K562 (cell line): ENCODE measurements around the gene REX1BD. TPM values are rescaled to one million over a fixed set of nuclear protein-coding genes. Genes with fewer than 3 reads are reported as not detected.

Experiments
- ATAC-seq: fragments of 200-7000 bp; cut with Tn5 transposase; 3 replicates; pipeline ENCODE4 v1.9.1; 2020; ENCODE audit warnings: moderate library complexity
- BruUV-seq: library from RNA; stranded (reverse); fragments of 400-500 nt; replicated peaks from 2 replicates; lab custom pipeline; 2021; lab: Mats Ljungman, UMichigan
- CTCF ChIA-PET: fragments of 300-600 bp; formaldehyde crosslinking; extraction: SDS; loops from one replicate; lab custom pipeline; 2021; ENCODE audit warnings: low intra/inter-chr PET ratio; lab: Yijun Ruan, JAX
- POLR2A ChIA-PET: fragments of 300-600, 350-650 bp; sonication (Branson Sonifier 250); formaldehyde crosslinking; extraction: SDS; loops from one replicate; lab custom pipeline; 2021; ENCODE audit warnings: antibody characterized with exemption, inconsistent platforms; lab: Yijun Ruan, JAX
- DNase-seq, 4 experiments: peaks; one replicate each; pipeline versions ENCODE4 v3.0.0 to v3.0.0-alpha.2; 2011 to 2018; ENCODE audit warnings: low spot score in 3 of 4, mixed read lengths in 3 of 4; ENCODE audit errors: extremely low read depth in 1 of 4
- FAIRE-seq: peaks from 2 replicates; lab custom pipeline; 2011; peaks lifted over from hg19 to GRCh38; lab: Jason Lieb, UNC
- H2AFZ ChIP-seq: 2 replicates; pipeline ENCODE4 v1.6.0; 2011; ENCODE audit warnings: low read depth, low read length, control low read depth, inconsistent platforms
- H3K27ac ChIP-seq: fragments of 200-600 bp; 3 replicates; pipeline ENCODE4 v1.8.0; 2011; ENCODE audit warnings: low read depth, mild to moderate bottlenecking, control low read depth, inconsistent platforms, low read length, moderate library complexity, mixed read lengths; ENCODE audit errors: extremely low read depth
- H3K27me3 ChIP-seq, 2 experiments: fragments of 300-600 bp in 1 of 2; 2 replicates in 1 of 2; 3 replicates in 1 of 2; pipeline versions ENCODE4 v1.6.0 to v1.8.0; 2011; ENCODE audit warnings: inconsistent platforms in 2 of 2, low read length in 2 of 2, mild to moderate bottlenecking in 1 of 2, mixed read lengths in 1 of 2, moderate library complexity in 1 of 2; ENCODE audit not compliant: control insufficient read depth in 2 of 2, insufficient read depth in 2 of 2
- H3K36me3 ChIP-seq: fragments of 300-600 bp; 3 replicates; pipeline ENCODE4 v1.8.0; 2011; ENCODE audit warnings: mild to moderate bottlenecking, low read length, inconsistent platforms; ENCODE audit not compliant: control insufficient read depth, insufficient read depth
- H3K4me1 ChIP-seq, 2 experiments: fragments of 200-600 bp in 1 of 2; replicated peaks in 1 of 2; 2 replicates in 1 of 2; 3 replicates in 1 of 2; pipeline versions ENCODE4 v1.5.1 to v1.8.0; 2011; ENCODE audit warnings: inconsistent platforms in 2 of 2, low read length in 2 of 2, mild to moderate bottlenecking in 1 of 2, mixed read lengths in 1 of 2, moderate library complexity in 1 of 2; ENCODE audit not compliant: control insufficient read depth in 2 of 2, insufficient read depth in 2 of 2
- H3K4me2 ChIP-seq: 2 replicates; pipeline ENCODE4 v1.6.1; 2011; ENCODE audit warnings: low read length, control low read depth, inconsistent platforms, mixed read lengths; ENCODE audit not compliant: insufficient read depth
- H3K4me3 ChIP-seq: fragments of 200-600 bp; sonication (generic), shearing (Covaris generic); 2 replicates; pipeline ENCODE4 v1.5.1; 2016; ENCODE audit warnings: control low read depth, inconsistent platforms
- H3K79me2 ChIP-seq: fragments of 200-600 bp; 3 replicates; pipeline ENCODE4 v1.8.0; 2011; ENCODE audit warnings: low read length, inconsistent platforms; ENCODE audit not compliant: control insufficient read depth, insufficient read depth
- H3K9ac ChIP-seq, 2 experiments: 2 replicates each; pipeline versions ENCODE4 v1.6.0 to v1.6.1; 2011; ENCODE audit warnings: low read depth in 2 of 2, low read length in 2 of 2, control low read depth in 1 of 2, inconsistent platforms in 1 of 2, mild to moderate bottlenecking in 1 of 2, mixed read lengths in 1 of 2; ENCODE audit not compliant: insufficient read depth in 1 of 2
- H3K9me1 ChIP-seq: one replicate; pipeline ENCODE4 v1.6.0; 2011; ENCODE audit warnings: inconsistent platforms, mild to moderate bottlenecking, low read length, moderate library complexity; ENCODE audit not compliant: control insufficient read depth, insufficient read depth
- H3K9me3 ChIP-seq: replicated peaks from 2 replicates; pipeline ENCODE4 v1.5.1; 2011; ENCODE audit warnings: low read depth, low read length, inconsistent platforms; ENCODE audit not compliant: control insufficient read depth, insufficient read depth
- H4K20me1 ChIP-seq: replicated peaks from 2 replicates; pipeline ENCODE4 v1.6.1; 2011; ENCODE audit warnings: low read length, inconsistent platforms, mixed read lengths; ENCODE audit not compliant: control insufficient read depth, insufficient read depth
- ADNP ChIP-seq: fragments of 200-800 bp; sonication (Bioruptor generic); IDR thresholded peaks from 2 replicates; pipeline ENCODE4 v1.6.1; 2016; ENCODE audit warnings: missing genetic modification characterization, missing compliant biosample characterization
- EWSR1 ChIP-seq: fragments of 450-650 bp; IDR thresholded peaks from 2 replicates; pipeline ENCODE4 v1.6.1; 2018; ENCODE audit warnings: borderline replicate concordance, mild to moderate bottlenecking, low read depth, moderate library complexity; ENCODE audit not compliant: partially characterized antibody
- FOXJ2 ChIP-seq: fragments of 200-800 bp; sonication (Bioruptor generic); IDR thresholded peaks from 2 replicates; pipeline ENCODE4 v1.6.1; 2016; ENCODE audit warnings: missing genetic modification characterization, missing compliant biosample characterization
- POLR2B ChIP-seq: fragments of 450-650 bp; IDR thresholded peaks from 2 replicates; pipeline ENCODE4 v1.6.1; 2018; ENCODE audit warnings: low read depth; ENCODE audit not compliant: partially characterized antibody
- RBFOX2 ChIP-seq: fragments of 200-400 bp; formaldehyde crosslinking; IDR thresholded peaks from 2 replicates; pipeline ENCODE4 v1.6.1; 2017; ENCODE audit warnings: low read depth, mild to moderate bottlenecking, low read length, moderate library complexity
- TARDBP ChIP-seq: fragments of 450-650 bp; IDR thresholded peaks from 2 replicates; pipeline ENCODE4 v1.6.1; 2016
- WGBS: fragments of 100-300 bp; shearing (Covaris generic); methylation state at CpG from one replicate; pipeline ENCODE4 v1.1.6; 2016; ENCODE audit warnings: low coverage, mixed read lengths; ENCODE audit not compliant: insufficient coverage; ENCODE audit errors: missing lambda C conversion rate; 5-methylcytosine and 5-hydroxymethylcytosine counted together
- in situ Hi-C: fragments of 300-500 bp; cut with MboI; formaldehyde crosslinking; loops from 4 replicates; pipeline ENCODE4 v1.15.0; 2018; ENCODE audit warnings: inconsistent platforms, mixed read lengths
- intact Hi-C: fragments of 100-400 bp; cut with micrococcal nuclease; formaldehyde crosslinking; loops from 2 replicates; pipeline ENCODE4 v1.14.2; 2022
- polyA plus RNA-seq, 8 experiments: library from polyadenylated mRNA; depleted of rRNA in 4 of 8; stranded (reverse) in 5 of 8; unstranded in 3 of 8; fragments of >200 nt; fragmentation: Nextera tagmentation in 2 of 8; fragmentation: Illumina TruSeq in 1 of 8; extraction: Ambion mirVana in 2 of 8; extraction: Trizol in 1 of 8; gene quantifications; 2 replicates each; pipeline versions ENCODE4 v1.2.1 to v1.2.3, GENCODE V29; 2011 to 2014; ENCODE audit warnings: inconsistent platforms in 1 of 8, missing spikeins in 1 of 8
- total RNA-seq, 7 experiments: library from RNA; depleted of rRNA in 6 of 7; stranded (reverse); fragments of >200 nt in 6 of 7; fragmentation: Illumina TruSeq in 2 of 7; extraction: Trizol in 2 of 7; gene quantifications; 2 replicates each; pipeline versions ENCODE4 v1.2.1 to v1.2.3, GENCODE V29; 2011 to 2021; ENCODE audit warnings: low replicate concordance in 1 of 7

REX1BD gene
- total and polyA plus RNA-seq, 9 of the 15 experiments (the other 6 are each of a cell fraction or from before 2014, with no cell fraction given), result 1.9 to 136 (median 13.8) TPM

DNA sequence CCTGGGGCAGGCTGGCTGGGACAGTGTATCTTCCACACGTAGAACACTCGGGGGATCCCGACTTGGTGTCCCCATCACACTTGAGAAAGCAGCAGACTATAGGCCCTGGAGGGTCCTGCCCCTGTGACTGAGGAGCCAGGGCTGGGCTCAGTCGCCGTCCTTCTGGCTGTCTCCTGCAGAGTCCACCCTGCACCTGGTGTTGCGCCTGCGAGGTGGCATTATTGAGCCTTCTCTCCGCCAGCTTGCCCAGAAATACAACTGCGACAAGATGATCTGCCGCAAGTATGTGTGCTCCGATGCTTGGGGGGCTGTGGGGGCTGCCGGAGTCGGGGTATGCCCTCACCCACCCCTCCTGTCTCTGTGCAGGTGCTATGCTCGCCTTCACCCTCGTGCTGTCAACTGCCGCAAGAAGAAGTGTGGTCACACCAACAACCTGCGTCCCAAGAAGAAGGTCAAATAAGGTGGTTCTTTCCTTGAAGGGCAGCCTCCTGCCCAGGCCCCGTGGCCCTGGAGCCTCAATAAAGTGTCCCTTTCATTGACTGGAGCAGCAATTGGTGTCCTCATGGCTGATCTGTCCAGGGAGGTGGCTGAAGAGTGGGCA, 13.8 kb upstream of the REX1BD start:
- WGBS, result 97% methylated on average over 17 of the region's 18 CpGs
- H3K4me3 ChIP-seq, result no peak overlapping the region
- H3K9ac ChIP-seq, result peak overlapping the region in 1 of 2 experiments; percentile 82; a peak in 2 of 4 replicates
- no peak for DNase-seq
- no peak overlapping the region for H3K4me2 ChIP-seq
- no peaks in the 10 kb centered on the region; a peak in 1 of 5 replicates for H3K27me3 ChIP-seq
- no TSS peak for BruUV-seq
- peaks cover 14% of the 10 kb centered on the region for H4K20me1 ChIP-seq
- POLR2A ChIA-PET, result interaction anchor here (4.1 to 5.7 kb wide), 2 partner anchors 14 to 16 kb away, joined by 39 to 49 read pairs; partner anchors contain the start of genes KXD1 and REX1BD
- intact Hi-C loops (loop anchor here (5.0 kb wide), 2 partner anchors 52 to 87 kb away; partner anchors contain the start of gene ELL), in situ Hi-C loops (no loop called here)
- no peaks in the 10 kb centered on the region for H3K9me3 ChIP-seq
- CTCF ChIA-PET, result interaction anchor here (0.7 kb wide), 1 partner anchor 8 kb away, joined by 4 read pairs; no protein-coding TSS in a partner anchor
- H3K27ac ChIP-seq, result no peak overlapping the region
- no peak for ATAC-seq
- peaks cover 61% of the 10 kb centered on the region for H3K36me3 ChIP-seq
- peaks cover 12 to 38% of the 10 kb centered on the region in 2 experiments; a peak in 4 of 5 replicates for H3K4me1 ChIP-seq
- H2AFZ ChIP-seq, result no peak overlapping the region
- TF ChIP-seq FOXJ2 (no peak), POLR2B (no peak), TARDBP (no peak), ADNP (no peak), EWSR1 (no peak), RBFOX2 (peak; percentile 72)
- H3K9me1 ChIP-seq, result peaks cover 7% of the 10 kb centered on the region
- FAIRE-seq, result no peak
- peaks cover 30% of the 10 kb centered on the region for H3K79me2 ChIP-seq
